Central memory CD4-positive, alpha-beta T cell (primary cell): Measurements from ENCODE around the gene RBFA.
"Not testable (repeated sequence)": the region's sequence is repeated elsewhere in the genome, so short reads cannot be mapped to it uniquely, and the experiment has no call there.

Source experiments
- DNase-seq: peaks from one replicate; pipeline ENCODE4 v3.0.0; 2022
- total RNA-seq, 3 experiments: gene quantifications; one replicate each; lab custom pipeline; 2026; lab: John Stamatoyannopoulos, UW

Gene RBFA, protein sequence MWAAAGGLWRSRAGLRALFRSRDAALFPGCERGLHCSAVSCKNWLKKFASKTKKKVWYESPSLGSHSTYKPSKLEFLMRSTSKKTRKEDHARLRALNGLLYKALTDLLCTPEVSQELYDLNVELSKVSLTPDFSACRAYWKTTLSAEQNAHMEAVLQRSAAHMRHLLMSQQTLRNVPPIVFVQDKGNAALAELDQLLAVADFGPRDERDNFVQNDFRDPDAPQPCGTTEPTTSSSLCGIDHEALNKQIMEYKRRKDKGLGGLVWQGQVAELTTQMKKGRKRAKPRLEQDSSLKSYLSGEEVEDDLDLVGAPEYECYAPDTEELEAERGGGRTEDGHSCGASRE
- 12.1 to 16.2 (median 14.7) reads per million in 3 experiments for total RNA-seq

DNA sequence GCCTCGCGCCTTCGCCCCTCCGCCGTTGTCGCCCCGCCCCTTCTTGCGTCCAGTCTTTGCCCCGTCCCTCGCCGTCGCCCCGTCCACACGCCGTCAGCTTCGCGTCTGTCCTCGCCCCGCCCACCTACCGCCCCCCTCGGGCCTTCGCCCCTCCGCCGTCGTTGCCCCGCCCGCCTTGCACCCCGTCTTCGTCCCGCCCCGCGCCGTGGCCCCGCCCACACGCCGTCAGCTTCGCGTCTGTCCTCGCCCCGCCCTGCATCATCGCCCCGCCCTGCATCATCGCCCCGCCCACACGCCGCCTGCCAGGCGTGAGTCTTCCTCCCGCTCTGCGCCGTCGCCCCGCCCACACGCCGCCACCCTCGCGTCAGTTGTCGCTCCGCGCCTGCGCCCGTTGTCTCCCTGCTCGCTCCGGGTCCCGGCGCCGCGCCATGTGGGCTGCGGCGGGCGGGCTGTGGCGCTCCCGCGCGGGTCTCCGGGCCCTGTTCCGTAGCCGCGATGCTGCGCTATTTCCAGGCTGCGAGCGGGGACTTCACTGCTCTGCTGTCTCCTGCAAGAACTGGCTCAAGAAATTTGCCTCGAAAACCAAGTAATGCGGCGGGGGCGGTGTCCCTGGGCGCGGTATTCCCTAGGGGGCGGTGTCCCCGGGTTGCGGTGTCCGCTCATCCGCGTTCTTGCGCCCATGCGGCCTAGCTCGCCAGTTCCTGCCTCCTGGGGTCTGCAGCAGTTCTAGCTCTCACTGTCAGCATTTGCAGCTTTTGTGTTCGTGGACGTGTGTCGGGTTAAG lies at the start of gene RBFA:
TSS of gene RBFA (plus strand) at position 367 of the 784 bp plus-strand sequence. CDS start at position 429, 62 bp downstream.
- peak; percentile 97 for DNase-seq

DNA sequence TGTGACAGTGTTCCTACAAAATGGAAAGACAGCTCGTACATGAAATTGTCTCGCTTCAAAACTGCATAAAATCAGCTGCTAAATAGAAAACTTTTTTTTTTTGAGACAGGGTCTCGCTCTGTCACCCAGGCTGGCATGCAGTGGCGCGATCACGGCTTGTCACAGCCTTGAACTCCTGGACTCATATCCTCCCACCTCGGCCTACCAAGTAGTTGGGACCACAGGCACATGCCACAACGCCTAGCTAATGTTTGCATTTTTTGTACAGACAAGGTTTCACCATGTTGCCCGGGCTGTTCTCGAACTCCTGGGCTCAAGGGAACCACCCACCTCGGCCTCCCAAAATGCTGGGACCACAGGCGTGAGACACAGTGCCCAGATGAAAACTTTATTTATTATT lies 49.1 kb upstream of the RBFA start:
- no peak for DNase-seq

DNA sequence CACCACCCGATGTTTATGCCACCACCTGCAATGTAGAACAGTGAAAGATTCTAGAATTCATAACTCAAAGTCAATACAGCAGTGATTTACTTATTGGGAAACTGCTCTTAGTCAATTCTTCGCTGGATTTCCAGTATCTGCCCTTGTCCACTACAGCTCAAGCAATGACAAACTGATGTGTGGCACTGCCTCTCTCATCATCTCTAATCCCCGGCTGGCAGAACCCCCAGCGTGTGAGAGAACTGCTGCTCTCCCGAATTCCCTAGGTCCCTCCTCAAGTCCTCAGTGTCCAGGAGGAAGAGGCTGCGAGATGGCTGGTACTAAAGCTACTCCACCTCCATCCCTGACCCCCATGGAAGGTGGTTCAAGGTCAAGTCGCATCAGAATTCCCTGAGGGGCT lies 47.5 kb upstream of the RBFA start:
- DNase-seq = no peak

DNA sequence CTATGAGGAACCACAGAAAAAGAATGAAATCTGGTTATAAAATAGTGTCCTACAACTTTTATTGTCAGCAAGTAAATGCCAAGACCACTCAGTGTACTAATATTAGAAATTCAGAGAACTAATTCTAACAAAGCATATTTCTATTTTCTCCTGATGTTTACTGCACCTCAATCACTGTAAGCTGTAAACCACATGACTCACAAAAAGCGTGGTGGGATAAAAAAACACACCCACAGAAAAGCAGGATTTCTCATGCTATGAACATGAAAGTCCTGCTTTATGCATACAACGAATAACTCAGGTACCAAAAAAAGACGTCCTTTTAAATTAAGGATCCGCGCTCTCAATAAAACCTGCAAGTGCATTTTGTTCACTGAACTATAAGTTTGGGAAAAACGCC lies 46.7 kb upstream of the RBFA start:
- no peak for DNase-seq

DNA sequence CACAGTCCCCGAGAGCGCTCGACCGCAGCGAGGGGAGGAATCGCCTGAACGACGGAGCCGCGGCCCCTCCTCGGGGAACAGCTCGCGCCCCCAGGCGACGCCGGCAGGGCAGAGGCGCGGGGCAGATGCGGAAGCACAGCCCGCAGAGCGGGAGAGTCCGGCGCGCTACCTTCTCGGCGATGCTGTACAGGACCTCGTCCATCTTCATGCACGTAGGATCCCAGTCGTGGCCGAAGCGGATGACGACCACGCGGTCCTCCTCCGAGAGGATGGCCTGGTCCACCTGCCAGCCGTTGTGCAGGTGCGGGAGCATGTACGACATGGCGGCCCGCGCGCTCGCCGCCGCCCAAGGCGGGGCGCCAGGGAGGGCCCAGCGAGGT lies 46.2 kb upstream of the RBFA start:
- peak; percentile 68 for DNase-seq

DNA sequence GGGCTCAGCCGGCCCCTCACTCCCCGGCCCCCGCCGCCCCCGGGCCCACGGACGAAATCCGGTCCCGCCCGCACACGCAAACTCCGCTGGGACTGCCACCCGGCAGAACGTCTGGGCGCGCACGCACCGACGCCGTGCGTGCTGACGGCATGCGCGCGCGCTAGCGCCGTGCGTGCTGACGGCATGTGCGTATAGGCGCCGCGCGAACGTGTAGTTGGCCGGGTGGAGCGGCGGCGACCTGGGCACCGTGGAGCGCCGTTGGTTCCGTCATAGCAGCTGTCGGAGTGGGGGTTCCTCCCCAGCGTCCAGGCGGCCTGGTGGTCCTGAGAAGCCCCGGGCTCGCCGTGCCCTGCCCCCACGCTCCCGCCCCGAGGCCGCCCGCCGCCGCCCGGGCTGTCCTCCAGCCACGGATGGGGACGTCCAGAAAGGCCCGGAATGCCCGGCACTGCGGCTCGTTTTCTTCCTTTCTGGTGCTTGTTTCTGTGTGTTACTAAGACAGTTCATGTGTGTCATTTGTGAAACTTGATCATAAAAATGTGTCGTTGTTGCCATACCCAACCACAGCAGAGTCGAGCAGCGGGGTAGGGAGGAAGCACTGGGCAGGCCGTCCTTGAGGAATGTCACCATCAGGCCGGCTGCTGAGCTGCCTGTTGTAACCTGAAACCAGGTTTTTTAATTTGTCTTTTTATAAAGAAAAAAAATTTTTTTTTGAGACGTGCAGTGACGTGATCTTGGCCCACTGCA lies 45.6 kb upstream of the RBFA start, which contains the start of gene TXNL4A:
TSS of gene TXNL4A (minus strand) at position 113 of the 744 bp plus-strand sequence. CDS start 171 bp downstream, outside the sequence.
- DNase-seq = peak; percentile 83

DNA sequence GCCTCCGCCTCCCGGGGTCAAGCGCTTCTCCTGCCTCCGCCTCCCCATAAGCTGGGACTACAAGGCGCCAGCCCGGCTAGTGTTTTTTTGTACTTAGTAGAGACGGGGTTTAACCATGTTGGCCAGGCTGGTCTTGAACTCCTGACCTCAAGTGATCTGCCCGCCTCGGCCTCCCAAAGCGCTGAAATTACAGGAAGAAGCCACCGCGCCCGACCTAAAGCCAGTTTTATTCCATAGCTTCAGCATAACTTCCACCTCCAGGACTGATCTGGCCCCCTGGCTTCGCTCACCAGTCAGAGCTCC lies 45.1 kb upstream of the RBFA start:
- DNase-seq = no peak

DNA sequence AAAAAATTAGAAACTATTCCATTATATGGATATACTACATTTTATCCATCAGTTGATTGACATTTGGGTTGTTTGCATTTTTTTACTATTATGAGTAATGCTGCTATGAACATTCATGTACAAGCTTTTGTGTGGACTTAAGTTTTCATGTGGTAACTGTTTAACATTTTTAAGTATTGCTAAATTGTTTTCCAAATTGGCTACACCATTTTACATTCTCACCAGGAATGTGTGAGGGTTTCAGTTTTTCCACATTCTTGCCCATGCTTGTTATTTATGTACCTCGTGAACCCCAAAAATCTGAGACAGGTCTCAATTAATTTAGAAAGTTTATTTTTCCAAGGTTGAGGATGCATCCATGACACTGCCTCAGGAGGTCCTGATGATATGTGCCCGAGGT lies 42.7 kb upstream of the RBFA start:
- no peak for DNase-seq

DNA sequence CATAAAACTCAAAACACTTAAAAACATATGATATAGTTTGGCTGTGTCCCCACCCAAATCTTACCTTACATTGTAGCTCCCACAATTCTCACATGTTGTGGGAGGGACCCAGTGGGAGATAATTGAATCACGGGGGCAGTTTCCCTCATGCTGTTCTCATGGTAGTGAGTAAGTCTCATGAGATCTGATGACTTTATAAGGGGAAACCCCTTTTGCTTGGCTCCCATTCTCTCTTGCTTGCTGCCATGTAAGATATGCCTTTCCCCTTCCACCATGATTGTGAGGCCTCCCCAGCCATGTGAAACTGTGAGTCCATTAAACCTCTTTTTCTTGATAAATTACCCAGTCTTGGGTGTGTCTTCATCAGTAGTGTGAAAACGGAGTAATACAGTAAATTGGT lies 34.5 kb upstream of the RBFA start:
- not testable (repeated sequence) for DNase-seq

DNA sequence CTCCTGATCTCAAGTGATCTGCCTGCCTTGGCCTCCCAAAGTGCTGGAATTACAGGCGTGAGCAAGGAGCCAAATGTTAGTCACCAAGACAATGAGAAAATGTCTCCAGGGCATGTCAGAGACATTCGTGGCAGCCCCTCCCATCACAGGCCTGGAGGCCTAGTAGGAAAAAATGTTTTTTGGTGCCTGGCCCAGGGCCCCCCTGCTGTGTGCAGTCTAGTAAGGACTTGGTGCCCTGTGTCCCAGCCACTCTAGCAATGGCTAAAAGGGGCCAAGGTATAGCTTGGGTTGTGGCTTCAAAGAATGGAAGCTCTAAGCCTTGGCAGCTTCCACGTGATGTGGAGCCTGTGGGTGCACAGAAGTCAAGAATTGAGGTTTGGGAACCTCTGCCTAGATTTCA lies 33.4 kb upstream of the RBFA start:
- no peak for DNase-seq

DNA sequence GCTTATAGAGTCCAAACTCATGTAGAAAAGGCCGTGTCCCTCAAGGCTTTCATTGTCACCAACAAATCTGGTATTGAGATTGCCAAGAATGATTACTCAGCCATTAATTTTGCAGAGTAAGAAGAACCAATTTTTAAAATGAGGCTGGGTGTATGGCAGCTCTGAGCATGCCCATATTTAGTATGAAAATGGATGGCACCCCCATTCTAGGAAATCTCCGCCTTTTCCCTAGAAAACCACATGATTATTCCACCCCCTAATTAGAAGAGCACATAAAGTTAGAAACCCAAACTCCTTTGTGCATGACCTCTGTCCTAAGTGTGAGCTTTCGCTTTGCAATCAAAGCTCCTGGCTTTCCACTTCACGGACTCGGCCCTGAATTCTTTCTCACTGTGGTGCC lies 31.8 kb upstream of the RBFA start:
- no peak for DNase-seq

DNA sequence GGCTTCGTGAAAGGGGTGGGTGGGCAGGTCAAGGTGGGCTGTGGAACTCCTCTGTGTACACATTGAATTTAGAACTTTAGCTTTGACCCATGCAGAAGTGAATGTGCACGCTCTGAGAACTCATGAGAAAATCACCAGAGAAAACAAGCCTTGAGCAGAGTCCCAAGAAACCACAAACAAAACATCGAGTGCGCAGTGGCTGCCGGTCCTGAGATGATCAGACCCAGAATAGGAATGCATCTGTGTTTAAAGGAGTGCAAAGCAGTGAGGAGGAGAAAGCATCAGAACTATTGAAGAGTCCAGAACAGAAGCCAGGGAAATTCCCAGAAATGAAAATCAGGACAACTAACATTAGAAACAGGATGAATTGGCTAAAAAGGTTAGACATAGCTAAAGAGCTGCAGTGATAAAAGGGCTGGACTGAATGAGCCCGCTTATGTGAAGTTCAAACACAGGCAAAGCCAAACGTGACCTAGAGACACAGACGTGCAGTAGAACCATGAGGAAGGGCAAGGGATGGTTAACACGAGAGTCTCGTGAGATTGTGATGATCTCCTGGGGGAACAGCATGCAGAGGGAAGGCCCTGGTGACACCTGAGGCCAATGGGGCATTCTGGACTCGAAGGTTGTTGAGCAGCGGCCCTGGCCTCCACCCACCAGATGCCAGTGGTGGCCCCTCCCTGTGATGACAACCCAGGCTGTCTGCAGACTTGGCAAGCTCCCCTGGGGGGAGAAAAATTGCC lies 29.5 kb upstream of the RBFA start:
- no peak for DNase-seq

DNA sequence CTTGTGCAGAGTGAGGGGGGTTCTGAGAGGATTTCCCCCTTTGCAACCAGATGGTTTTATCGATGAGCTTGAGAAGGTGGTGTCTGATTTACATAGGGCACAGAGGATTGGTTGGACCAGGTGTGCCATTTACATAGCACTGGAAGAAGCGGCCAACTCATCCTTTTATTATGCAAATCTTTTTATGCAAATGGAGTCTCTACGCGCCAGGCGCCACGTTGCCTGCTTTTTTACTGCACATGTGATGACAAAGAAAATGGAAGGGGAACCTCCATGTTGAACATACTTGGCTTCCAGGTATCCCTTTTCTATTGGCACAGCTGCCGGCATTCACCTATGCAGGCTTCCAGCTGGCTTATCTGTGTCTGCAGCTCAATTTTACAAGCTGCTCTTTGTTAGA lies 27.5 kb upstream of the RBFA start:
- DNase-seq = no peak

DNA sequence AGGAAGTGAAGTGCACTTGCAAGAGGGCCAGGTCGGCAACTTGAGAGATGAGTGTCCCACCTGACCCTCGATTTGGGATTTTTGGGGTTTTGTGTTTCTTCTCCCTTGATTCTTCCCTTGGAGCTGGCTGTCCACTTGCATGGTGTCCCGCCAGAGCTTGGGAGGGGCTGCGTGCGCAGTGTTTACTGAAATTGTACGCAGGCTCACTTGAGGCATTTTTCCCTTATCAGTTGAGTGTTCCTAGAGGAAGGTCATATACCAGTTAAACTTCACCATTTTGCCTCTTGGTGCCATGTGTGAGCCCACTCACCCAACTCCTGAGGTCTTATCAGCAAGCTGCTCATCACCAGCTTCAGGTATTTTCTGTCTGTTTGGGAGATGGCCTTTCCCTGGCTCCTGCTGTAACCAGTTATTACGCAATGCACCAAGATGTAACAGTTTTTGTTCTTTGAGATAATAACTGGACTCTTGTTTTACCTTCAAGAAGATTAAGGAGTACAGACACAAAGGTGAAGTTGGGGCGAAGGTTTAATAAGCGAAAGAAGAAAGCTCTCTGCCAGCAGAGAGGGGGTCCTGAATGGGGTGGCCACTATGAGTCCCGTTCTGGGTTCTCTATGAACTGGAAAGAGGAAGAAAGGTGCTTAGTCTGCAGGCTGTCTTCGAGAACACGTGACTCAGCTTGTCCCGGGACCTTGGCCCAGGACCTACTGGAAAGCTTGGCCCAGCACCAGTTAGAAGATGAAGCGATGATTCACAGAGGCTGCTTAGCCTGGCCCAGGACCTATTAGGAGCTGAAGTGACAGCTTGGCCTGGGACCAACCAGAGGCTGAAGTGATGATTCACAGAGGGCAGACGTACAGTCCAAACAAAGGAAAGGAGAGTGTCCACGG lies 24.3 kb upstream of the RBFA start:
- no peak for DNase-seq

DNA sequence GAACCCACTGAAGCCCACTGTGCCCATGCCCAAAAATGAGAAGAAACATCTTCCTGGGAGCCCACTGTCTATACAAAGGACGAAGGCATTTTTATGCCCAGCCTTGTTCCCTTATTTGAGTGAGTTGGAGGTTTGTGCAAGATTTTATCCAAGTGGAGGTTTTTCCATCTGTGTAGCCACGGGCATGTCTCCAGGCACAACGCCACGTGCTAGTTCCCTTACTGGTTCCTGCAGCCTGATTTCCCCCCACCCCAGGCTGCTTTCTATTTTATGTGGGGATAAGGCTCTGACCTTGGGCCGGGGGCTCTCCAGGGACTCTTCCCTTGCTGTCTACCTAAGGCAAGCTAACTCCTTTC lies 23.7 kb upstream of the RBFA start:
- no peak for DNase-seq

DNA sequence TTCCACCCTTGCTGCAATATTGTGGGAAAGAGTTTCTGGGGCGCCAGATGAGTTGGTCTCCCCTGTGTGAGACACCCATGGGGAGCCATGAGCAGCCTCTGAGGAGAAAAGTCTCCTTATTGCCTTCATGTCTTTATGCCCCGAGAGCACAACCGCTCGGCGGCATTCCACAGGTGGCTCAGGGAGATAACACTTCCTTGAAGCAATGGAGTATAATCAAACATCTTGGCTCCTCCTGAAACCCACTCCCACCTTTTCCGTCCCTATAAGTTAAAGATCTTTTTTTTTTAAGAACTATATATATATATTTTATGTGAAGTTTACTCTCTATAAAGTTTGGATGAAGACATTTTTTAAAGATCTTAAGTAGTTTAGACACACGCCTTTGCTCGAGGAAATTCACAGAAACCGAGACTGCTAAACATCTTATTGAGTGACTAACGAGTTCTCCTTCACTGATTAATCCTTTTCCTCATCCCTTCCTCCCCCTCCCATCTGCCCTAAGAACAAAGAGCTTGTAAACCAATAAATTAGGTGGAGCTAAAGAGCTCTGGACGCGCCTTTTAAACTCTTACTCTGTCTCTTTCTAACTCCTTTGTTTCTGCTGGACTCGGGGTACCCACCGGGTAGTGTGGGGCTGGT lies 22.6 kb upstream of the RBFA start:
- DNase-seq = not testable (repeated sequence)

DNA sequence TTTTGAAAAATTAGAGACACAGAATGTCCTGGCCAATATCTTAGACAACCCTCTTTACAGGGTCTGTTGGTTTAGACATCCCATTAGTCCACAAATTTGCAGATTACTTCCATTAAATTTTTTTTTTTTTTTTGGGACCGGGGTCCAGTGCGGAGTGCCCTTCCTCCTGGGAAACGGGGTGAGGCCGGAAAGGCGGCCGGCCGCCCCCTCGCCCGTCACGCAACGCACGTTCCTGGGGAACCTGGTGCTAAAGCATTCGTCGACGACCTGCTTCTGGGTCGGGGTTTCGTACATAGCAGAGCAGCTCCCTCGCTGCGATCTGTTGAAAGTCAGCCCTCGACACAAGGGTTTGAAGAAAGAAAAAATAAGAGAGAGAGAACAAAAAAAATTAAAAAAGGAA lies 21.5 kb upstream of the RBFA start:
- no peak for DNase-seq

DNA sequence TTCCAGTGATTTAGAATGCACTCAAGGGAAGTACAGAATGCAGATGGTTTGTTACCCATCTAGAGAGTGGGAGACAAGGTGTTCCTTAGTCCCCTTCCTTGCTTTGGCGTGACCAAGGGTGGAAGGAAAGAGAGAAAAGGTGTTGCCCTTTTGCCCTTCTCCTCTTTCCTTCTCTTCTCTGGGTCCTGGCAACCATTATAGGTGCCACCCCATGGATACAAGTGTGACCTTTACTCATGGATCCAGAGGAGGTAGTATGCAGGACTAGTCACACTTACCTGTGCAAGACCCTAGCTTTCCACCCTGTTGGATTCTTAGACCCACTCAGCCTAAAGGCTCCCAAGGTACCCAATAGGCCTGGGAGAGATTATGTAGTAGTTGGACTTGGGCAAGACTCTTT lies 11.6 kb upstream of the RBFA start:
- DNase-seq = no peak

DNA sequence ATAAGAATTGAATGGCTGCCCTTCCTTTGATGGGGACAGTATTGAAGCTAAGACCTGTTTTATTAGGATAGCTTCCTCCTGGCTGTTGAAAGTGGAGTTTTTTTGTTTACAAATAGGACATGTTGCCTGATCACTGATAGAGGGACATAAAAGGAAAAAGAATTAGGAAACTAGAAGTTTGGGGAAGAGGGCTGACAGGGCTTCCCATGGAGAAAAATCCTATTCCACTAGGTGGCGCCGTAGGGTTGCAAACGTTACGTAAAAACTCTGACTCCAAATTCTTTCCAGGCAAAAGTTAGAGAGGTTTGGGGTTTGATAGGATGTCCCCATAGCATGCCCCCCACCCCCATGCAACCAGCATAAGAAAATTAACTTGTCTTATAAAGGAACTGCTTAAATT lies 11.1 kb upstream of the RBFA start:
- no peak for DNase-seq

DNA sequence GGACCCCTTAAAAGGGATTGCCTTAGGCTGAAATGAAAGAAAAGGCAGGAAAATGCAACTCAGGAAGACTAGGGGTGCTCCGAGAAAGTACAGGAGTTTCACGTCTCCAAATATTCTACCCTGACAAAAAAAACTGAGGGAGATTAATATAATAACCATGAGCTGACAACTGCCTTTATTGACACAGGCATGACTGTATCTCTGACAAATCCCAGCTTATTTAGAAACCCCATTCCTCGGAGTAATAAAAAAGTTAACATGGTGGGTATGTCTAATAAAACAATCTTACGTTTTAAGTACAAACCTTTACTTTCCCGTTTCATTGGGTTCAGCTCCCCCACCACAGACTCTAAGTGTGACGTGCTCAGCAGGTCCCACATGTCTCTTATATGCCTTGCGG lies 7.9 kb upstream of the RBFA start:
- DNase-seq = no peak

DNA sequence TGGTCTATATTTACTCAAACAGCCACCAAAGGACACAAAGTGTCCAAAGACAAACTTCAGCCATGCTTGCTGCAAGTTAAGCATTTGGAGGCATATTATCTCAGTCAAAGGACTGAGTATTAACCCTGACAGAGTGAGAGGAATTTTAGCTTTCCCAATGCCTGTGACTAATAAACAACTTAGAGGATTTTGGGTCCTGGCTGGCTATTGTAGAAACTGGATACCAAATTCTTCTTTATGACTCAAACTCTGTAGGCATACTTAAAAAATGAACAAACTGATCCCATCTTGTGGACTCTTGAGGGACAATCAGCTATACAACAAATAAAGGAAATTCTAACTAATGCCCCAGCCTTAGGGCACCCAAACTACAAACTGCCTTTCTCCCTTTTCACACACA lies 6.5 kb upstream of the RBFA start:
- not testable (repeated sequence) for DNase-seq
